ENCODE data around the gene LEMD1.

- TF ChIP-seq CTCF (conservative IDR thresholded peaks at IDR 0.05; ENCODE audit: low read depth, low read length): peak; percentile 43
- no peak for TF ChIP-seq EZH2phosphoT487 (IDR thresholded peaks at IDR 0.05; ENCODE audit: borderline replicate concordance, low read length)
These were observed 16.6 kb upstream of the LEMD1 start for GRCh38 chr1:205438213-205439158.

Data from PC-3 (cell line).